ENCODE results near the gene ZSWIM2.
"Not testable (repeated sequence)": the region's sequence is repeated elsewhere in the genome, so short reads cannot be mapped to it uniquely, and the experiment has no call there.

ZSWIM2 gene

DNA sequence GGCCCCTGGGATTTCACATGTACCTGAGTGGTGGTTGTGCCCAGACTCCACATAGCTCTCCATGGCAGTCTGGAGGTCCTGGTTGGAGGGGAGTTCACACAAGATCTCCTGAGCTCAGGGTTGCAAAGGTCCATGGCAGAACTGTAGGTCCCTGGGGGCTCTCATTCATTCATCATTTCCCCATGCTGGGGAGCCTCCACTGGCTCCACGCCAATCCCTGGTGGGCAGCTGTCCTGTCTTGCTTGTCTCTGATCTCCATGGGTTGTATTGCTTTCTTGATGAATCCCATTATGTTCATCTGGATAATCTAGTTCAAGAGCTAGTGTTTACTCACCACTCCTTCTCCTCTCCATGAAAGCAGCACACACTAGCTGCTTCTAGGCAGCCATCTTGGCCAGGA lies 42.4 kb downstream of the ZSWIM2 start:
- Histone ChIP-seq H3K36me3 (no peaks in the 10 kb centered on the region), H3K4me1 (no peaks in the 10 kb centered on the region), H3K9me3 (peaks cover 0 to 1% (median 0%) of the 10 kb centered on the region in 3 donors), H3K27me3 (no peaks in the 10 kb centered on the region), H3K4me3 (no peak overlapping the region), H3K27ac (no peak overlapping the region)
- no peak for DNase-seq
- TF ChIP-seq, protein P1, sequence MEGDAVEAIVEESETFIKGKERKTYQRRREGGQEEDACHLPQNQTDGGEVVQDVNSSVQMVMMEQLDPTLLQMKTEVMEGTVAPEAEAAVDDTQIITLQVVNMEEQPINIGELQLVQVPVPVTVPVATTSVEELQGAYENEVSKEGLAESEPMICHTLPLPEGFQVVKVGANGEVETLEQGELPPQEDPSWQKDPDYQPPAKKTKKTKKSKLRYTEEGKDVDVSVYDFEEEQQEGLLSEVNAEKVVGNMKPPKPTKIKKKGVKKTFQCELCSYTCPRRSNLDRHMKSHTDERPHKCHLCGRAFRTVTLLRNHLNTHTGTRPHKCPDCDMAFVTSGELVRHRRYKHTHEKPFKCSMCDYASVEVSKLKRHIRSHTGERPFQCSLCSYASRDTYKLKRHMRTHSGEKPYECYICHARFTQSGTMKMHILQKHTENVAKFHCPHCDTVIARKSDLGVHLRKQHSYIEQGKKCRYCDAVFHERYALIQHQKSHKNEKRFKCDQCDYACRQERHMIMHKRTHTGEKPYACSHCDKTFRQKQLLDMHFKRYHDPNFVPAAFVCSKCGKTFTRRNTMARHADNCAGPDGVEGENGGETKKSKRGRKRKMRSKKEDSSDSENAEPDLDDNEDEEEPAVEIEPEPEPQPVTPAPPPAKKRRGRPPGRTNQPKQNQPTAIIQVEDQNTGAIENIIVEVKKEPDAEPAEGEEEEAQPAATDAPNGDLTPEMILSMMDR (IDR thresholded peaks at IDR 0.05) = no peak
- intact Hi-C loops (cut with DNase I; ENCODE audit: low total_unique reads) = no loop called here

DNA sequence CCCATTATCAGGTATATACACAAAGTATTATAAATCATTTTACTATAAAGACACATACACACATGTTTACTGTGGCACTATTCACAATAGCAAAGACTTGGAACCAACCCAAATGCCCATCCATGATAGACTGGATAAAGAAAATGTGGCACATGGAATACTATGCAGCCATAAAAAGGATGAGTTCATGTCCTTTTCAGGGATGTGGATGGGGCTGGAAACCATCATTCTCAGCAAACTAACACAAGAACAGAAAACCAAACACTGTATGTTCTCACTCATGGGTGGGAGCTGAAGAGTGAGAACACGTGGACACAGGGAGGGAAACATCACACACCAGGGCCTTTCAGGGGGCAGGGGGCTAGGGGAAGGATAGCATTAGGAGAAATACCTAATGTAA lies 50.4 kb downstream of the ZSWIM2 start:
- H3K27ac ChIP-seq = not testable (repeated sequence)

DNA sequence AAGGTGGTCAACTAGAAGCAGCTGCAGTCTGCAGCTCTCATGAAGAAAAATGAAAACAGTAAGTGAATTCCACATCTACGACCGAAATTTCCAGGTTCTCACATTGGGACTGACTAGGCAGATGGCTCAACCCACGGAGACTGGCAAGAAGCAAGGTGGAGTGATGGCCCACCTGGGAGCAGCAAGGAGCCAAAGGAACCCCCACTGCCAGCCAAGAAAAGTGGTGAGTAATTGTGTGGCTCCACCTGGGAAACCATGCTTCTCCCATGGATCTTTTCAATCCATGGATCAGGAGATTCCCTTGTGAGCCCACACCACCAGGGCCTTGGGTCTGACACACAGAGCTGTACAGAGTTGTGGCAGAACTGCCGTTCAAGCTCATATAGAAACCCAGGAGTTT lies 64.0 kb downstream of the ZSWIM2 start:
- no peaks in the 10 kb centered on the region for H3K4me1 ChIP-seq
- TF ChIP-seq, protein P1 (IDR thresholded peaks at IDR 0.05) = no peak
- H3K36me3 ChIP-seq = no peaks in the 10 kb centered on the region
- H3K4me3 ChIP-seq = no peak overlapping the region
- no peaks in the 10 kb centered on the region for H3K27me3 ChIP-seq
- no peak for DNase-seq
- intact Hi-C loops (cut with DNase I; ENCODE audit: low total_unique reads) = no loop called here
- peaks cover 0 to 23% (median 23%) of the 10 kb centered on the region in 3 donors for H3K9me3 ChIP-seq
- H3K27ac ChIP-seq = no peak overlapping the region

More for the DNA sequence above, 50.4 kb downstream of the ZSWIM2 start:
- H3K4me3 ChIP-seq; H3K36me3 ChIP-seq; H3K9me3 ChIP-seq; intact Hi-C loops (cut with DNase I; ENCODE audit: low total_unique reads); H3K4me1 ChIP-seq; DNase-seq; H3K27me3 ChIP-seq: not testable (repeated sequence)

DNA sequence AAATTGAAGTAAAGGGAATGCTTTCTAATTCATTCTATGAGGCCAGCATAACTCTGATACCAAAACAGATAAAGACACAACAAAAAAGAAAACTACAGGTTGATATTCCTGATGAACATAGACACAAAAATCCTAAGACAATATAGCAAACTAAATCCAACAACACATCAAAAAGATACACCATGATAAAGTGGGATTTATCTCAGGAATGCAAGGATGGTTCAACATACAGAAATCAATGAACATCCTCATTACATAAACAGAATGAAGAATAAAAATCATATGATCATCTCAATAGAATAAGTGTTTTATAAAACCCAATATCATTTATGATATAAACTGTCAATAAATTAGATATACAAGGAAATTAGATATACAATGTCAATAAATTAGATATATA lies 65.7 kb downstream of the ZSWIM2 start:
- H3K9me3 ChIP-seq = peaks cover 0 to 23% (median 23%) of the 10 kb centered on the region in 3 donors
- TF ChIP-seq, protein P1 (IDR thresholded peaks at IDR 0.05) = no peak
- H3K27ac ChIP-seq = no peak overlapping the region
- H3K4me3 ChIP-seq = no peak overlapping the region
- no peaks in the 10 kb centered on the region for H3K36me3 ChIP-seq
- H3K27me3 ChIP-seq = no peaks in the 10 kb centered on the region
- intact Hi-C loops (cut with DNase I; ENCODE audit: low total_unique reads) = no loop called here
- no peaks in the 10 kb centered on the region for H3K4me1 ChIP-seq
- no peak for DNase-seq

DNA sequence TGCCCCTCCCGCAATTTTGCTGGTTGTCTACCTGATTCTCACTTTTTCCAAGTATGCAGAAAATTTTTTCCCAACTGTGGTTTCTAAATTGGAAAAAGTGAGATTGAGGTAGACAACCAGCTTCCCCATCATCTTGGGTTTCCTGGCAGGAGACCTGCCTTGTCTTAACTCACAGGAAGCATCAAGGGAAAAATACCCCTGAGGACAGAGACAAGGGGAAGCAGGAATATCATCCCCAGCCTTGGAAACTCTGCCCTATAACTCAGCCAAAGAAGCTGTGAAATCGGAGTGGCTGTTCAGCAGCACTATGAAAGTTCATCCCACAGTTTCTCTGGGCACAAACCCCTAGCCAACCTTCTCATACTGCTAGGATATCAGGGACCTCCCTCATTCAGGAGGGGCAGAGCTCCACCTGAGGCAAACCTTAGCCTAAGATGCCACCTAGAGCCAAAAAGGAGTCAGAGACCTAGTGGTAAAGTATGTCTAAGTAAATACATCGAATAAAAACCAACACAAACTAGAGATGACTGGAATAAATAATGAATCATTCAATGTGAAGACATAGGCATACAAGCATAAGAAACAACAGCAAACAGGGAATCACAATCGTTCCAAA lies 68.2 kb downstream of the ZSWIM2 start:
- no peaks in the 10 kb centered on the region for H3K36me3 ChIP-seq
- intact Hi-C loops (cut with DNase I; ENCODE audit: low total_unique reads) = no loop called here
- no peak for DNase-seq
- H3K4me1 ChIP-seq = no peaks in the 10 kb centered on the region
- no peak overlapping the region for H3K4me3 ChIP-seq
- H3K27ac ChIP-seq = no peak overlapping the region
- H3K9me3 ChIP-seq = peaks cover 0 to 23% (median 22%) of the 10 kb centered on the region in 3 donors
- TF ChIP-seq, protein P1 (IDR thresholded peaks at IDR 0.05) = no peak
- no peaks in the 10 kb centered on the region for H3K27me3 ChIP-seq

Measured in tibial artery (tissue), 4 donors.